ENCODE measurements around the gene ATG4D. TPM values are rescaled to one million over a fixed set of nuclear protein-coding genes. Genes with fewer than 3 reads are reported as not detected.

ATG4D gene
- polyA plus RNA-seq, 1 experiment, result 13.0 TPM

GRCh38 chr19:10593820-10594637 is 50.3 kb downstream of the ATG4D start:
- ChIA-PET CTCF (interaction anchor here (0.8 to 7.0 kb wide), 3 partner anchors 13 to 52 kb away, joined by 3 to 54 read pairs (median 3); no protein-coding TSS in a partner anchor), POLR2A (no interaction called here)
- no peak for DNase-seq (ENCODE audit: low read depth)
- Histone ChIP-seq H3K4me3 (ENCODE audit: low read depth, low read length) (no peak overlapping the region), H3K36me3 (ENCODE audit: control insufficient read depth, insufficient read depth, low read length) (no peaks in the 10 kb centered on the region), H3K27me3 (ENCODE audit: control insufficient read depth, insufficient read depth, low read length) (no peaks in the 10 kb centered on the region; the same call in 1 of the 2 replicates)
- no peak for TF ChIP-seq CTCF (IDR thresholded peaks at IDR 0.05; ENCODE audit: insufficient read depth, low read depth, low read length)

GRCh38 chr19:10600149-10600548 is 56.4 kb downstream of the ATG4D start:
- DNase-seq (ENCODE audit: low read depth), result no peak
- CTCF ChIA-PET, result interaction anchor here (1.2 to 2.2 kb wide), 2 partner anchors 19 to 44 kb away, joined by 4 to 11 read pairs; no protein-coding TSS in a partner anchor
- Histone ChIP-seq H3K27me3 (ENCODE audit: control insufficient read depth, insufficient read depth, low read length) (no peaks in the 10 kb centered on the region; the same call in 1 of the 2 replicates), H3K4me3 (ENCODE audit: low read depth, low read length) (no peak overlapping the region), H3K36me3 (ENCODE audit: control insufficient read depth, insufficient read depth, low read length) (no peaks in the 10 kb centered on the region)
- TF ChIP-seq CTCF (IDR thresholded peaks at IDR 0.05; ENCODE audit: insufficient read depth, low read depth, low read length), result no peak
- POLR2A ChIA-PET, result no interaction called here

GRCh38 chr19:10601999-10602329 is 58.3 kb downstream of the ATG4D start:
- H3K36me3 ChIP-seq (ENCODE audit: control insufficient read depth, insufficient read depth, low read length), result no peaks in the 10 kb centered on the region
- no peak overlapping the region for H3K4me3 ChIP-seq (ENCODE audit: low read depth, low read length)
- ChIA-PET CTCF (interaction anchor here (0.7 to 2.2 kb wide), 4 partner anchors 20 to 246 kb away, joined by 3 to 7 read pairs (median 5); partner anchors contain the start of gene C19orf38), POLR2A (interaction anchor here (0.6 kb wide), 1 partner anchor 10 kb away, joined by 3 read pairs; no protein-coding TSS in a partner anchor)
- no peak for DNase-seq (ENCODE audit: low read depth)
- TF ChIP-seq CTCF (IDR thresholded peaks at IDR 0.05; ENCODE audit: insufficient read depth, low read depth, low read length), result no peak
- H3K27me3 ChIP-seq (ENCODE audit: control insufficient read depth, insufficient read depth, low read length), result no peaks in the 10 kb centered on the region

- no peaks in the 10 kb centered on the region for H3K36me3 ChIP-seq (ENCODE audit: control insufficient read depth, insufficient read depth, low read length)
- ChIA-PET POLR2A (interaction anchor here (0.6 kb wide), 1 partner anchor 10 kb away, joined by 3 read pairs; no protein-coding TSS in a partner anchor), CTCF (interaction anchor here (0.7 to 2.2 kb wide), 4 partner anchors 21 to 245 kb away, joined by 3 to 7 read pairs (median 5); partner anchors contain the start of gene C19orf38)
- H3K4me3 ChIP-seq (ENCODE audit: low read depth, low read length), result peak overlapping the region; percentile 100
- no peaks in the 10 kb centered on the region for H3K27me3 ChIP-seq (ENCODE audit: control insufficient read depth, insufficient read depth, low read length)
- TF ChIP-seq CTCF (IDR thresholded peaks at IDR 0.05; ENCODE audit: insufficient read depth, low read depth, low read length), result no peak
- DNase-seq (ENCODE audit: low read depth), result no peak
Measured at GRCh38 chr19:10602330-10603083, 58.8 kb downstream of the ATG4D start.

Small RNA genes within 50 kb of the gene (small RNA-seq; reads per million reads assigned to genes)
- gene MIR1238 (ENCODE audit: insufficient read length, low read depth, low replicate concordance), result not detected
- not detected for gene RNU7-140P (ENCODE audit: insufficient read length, low read depth, low replicate concordance)

Other genes with a start within 250 kb of the ATG4D start
- 1.2 TPM in 2 replicates for gene ZGLP1, start 234.1 kb upstream of the ATG4D start, polyA plus RNA-seq (2011; rRNA removed)
- gene FDX2, start 227.9 kb upstream of the ATG4D start, polyA plus RNA-seq (2011; rRNA removed), result 25.6 and 40.1 TPM in 2 replicates
- gene RAVER1, start 210.4 kb upstream of the ATG4D start, polyA plus RNA-seq (2011; rRNA removed), result 2.5 and 5.1 TPM in 2 replicates
- 11.7 and 17.3 TPM in 2 replicates for gene ICAM3, start 204.3 kb upstream of the ATG4D start, polyA plus RNA-seq (2011; rRNA removed)
- 31.7 and 40.9 TPM in 2 replicates for gene TYK2, start 163.3 kb upstream of the ATG4D start, polyA plus RNA-seq (2011; rRNA removed)
- gene CDC37, start 140.4 kb upstream of the ATG4D start, polyA plus RNA-seq (2011; rRNA removed), result 361 and 429 TPM in 2 replicates
- 3.4 and 4.2 TPM in 2 replicates for gene PDE4A, start 123.4 kb upstream of the ATG4D start, polyA plus RNA-seq (2011; rRNA removed)
- 47.3 and 114 TPM in 2 replicates for gene KEAP1, start 40.5 kb upstream of the ATG4D start, polyA plus RNA-seq (2011; rRNA removed)
- gene S1PR5, start 26.5 kb upstream of the ATG4D start, polyA plus RNA-seq (2011; rRNA removed), result 0.23 and 0.40 TPM in 2 replicates
- gene KRI1, start 22.1 kb downstream of the ATG4D start, polyA plus RNA-seq (2011; rRNA removed), result 8.4 and 10.0 TPM in 2 replicates
- gene CDKN2D, start 25.1 kb downstream of the ATG4D start, polyA plus RNA-seq (2011; rRNA removed), result 8.7 and 15.5 TPM in 2 replicates
- not detected in 2 replicates for gene AP1M2, start 43.4 kb downstream of the ATG4D start, polyA plus RNA-seq (2011; rRNA removed)
- 78.0 and 114 TPM in 2 replicates for gene SLC44A2, start 81.6 kb downstream of the ATG4D start, polyA plus RNA-seq (2011; rRNA removed)
- gene ILF3, start 110.4 kb downstream of the ATG4D start, polyA plus RNA-seq (2011; rRNA removed), result 99.0 and 148 TPM in 2 replicates
- gene QTRT1, start 157.5 kb downstream of the ATG4D start, polyA plus RNA-seq (2011; rRNA removed), result 23.9 and 46.5 TPM in 2 replicates
- gene DNM2, start 174.2 kb downstream of the ATG4D start, polyA plus RNA-seq (2011; rRNA removed), result 43.5 and 64.2 TPM in 2 replicates

Measured in BJ (cell line).